GM18526 (cell line): ENCODE measurements around the gene AGAP1.

Experiments used
- POLR2A ChIP-seq: IDR thresholded peaks from 3 replicates; pipeline ENCODE4 v1.6.1; 2011; ENCODE audit not compliant: insufficient read length; ENCODE audit errors: extremely low read depth

The AGAP1 gene

GRCh38 chr2:235698028-235698427 is 204.2 kb downstream of the AGAP1 start:
- no peak for TF ChIP-seq POLR2A

DNA sequence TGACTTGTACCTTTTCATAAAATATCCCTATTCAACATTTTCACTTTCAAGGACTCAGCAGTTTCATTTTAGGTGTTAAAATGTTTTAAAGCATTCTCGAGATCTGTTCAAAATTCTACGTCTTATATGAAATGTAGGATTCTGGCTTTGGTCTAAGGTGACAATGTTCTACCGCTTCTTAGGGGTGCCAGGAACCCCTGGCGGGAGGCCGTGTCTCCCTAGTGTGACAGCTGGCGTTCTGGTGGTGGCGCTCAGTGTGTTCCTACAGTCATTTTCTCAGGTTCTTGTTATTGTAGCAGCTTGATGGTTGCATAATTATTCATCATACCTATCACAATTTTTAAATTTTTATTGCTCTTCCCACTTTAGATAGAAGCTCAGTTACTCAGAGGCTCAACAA is 204.6 kb downstream of the AGAP1 start:
- no peak for TF ChIP-seq POLR2A

DNA sequence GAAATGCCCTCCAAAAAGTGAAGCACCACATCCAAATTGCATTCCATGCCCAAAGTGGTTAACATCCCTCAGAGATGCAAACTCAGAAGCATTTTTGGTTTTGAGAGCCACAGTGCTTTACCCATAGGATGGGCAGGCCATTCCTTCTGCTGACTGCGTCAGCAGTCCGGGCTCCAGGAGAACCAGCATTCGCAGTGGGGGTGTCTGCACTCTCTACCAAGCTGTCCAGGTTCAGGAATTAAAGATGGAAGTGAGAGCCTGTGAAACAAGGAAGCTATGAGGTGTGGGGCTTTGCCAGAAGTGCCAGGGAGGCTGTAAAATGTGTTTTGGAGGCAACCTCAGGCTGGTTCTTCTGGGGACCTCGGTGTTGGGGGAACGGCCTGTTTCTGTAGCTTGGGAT is 205.7 kb downstream of the AGAP1 start:
- TF ChIP-seq POLR2A: no peak

DNA sequence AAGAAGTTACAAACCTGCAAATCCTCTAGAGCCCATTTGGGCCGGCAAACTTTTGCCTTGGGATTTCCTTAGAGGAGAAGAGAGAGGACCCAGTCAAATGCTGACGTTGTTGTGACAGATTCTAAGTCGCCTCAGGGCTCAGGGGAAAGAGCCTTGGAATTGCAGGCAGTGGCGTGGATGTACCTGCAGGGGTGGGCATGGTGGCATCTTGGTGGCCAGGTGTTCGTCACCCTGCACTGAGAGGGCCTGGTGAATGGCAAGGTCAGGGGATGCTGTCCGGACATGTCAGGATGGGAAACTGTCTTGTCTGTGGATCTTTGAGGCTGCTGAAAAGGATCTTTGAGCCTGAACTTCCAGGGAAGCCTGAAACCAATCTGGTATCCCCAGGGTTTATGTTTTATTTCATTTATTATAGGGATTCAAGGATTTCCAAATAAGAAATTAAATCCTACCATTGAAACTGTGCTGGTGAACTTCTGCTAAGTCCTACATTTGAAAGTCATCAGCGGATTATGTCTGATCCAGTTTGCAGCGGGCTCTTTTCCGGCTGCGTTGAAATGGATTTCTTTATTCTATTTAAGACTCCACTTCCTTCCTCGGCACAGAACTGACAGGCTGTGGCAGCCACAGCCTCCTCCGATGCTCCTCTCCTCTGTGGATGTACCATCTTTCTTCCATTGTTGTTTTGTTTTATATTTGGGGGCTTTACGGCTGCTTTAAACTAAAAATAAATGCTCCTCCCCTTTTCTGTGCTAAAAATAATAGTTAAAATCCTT is 207.6 kb downstream of the AGAP1 start:
- no peak for TF ChIP-seq POLR2A

GRCh38 chr2:235702186-235702585 is 208.3 kb downstream of the AGAP1 start:
- no peak for TF ChIP-seq POLR2A

- no peak for TF ChIP-seq POLR2A
Observed at GRCh38 chr2:235703711-235704295, 210.0 kb downstream of the AGAP1 start.

DNA sequence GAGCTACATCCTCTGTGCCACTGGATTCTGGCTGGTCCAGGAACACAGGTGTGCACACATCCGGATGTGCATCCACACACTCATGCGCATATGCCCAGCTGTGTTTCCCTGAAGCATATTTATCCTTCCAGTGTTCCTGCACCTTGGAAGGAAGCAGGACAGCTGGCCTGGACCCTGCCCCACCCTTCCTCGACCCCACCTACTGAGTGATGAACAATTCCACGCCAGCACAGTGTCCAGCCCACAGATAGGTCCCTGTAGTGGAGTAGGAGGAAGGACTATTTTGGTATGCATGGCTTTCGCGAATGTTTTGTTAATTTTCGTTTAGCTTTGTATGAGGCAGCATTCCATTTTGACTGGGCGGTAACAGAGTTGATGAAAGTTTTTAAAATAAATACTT is 211.5 kb downstream of the AGAP1 start:
- no peak for TF ChIP-seq POLR2A

GRCh38 chr2:235706506-235706905 is 212.7 kb downstream of the AGAP1 start:
- TF ChIP-seq POLR2A: no peak

- no peak for TF ChIP-seq POLR2A
Observed at GRCh38 chr2:235707411-235708096, 213.7 kb downstream of the AGAP1 start.

- TF ChIP-seq POLR2A: no peak
Observed at GRCh38 chr2:235709124-235709813, 215.4 kb downstream of the AGAP1 start.

GRCh38 chr2:235709969-235710879 is 216.4 kb downstream of the AGAP1 start:
- TF ChIP-seq POLR2A: no peak

GRCh38 chr2:235710933-235711332 is 217.1 kb downstream of the AGAP1 start:
- no peak for TF ChIP-seq POLR2A

- TF ChIP-seq POLR2A: no peak
Observed at GRCh38 chr2:235711527-235711926, 217.7 kb downstream of the AGAP1 start.

DNA sequence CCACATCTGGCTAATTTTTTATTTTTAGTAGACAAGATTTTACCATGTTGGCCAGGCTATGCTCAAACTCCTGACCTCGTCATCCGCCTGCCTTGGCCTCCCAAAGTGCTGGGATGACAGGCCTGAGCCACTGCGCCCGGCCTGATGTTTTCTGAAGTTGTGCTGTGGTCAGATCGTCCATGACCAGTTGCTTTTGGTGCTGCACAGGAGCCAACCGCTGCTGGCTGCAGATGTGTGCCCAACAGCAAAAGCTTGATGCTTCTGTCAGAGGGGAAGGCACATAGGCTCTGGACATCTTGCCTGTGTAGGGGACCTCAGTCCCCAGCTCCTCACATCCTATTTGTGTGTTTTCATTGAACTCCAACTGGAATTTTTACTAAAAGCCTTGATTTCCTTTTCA is 218.3 kb downstream of the AGAP1 start:
- TF ChIP-seq POLR2A: no peak

- no peak for TF ChIP-seq POLR2A
Observed at GRCh38 chr2:235713189-235713588, 219.3 kb downstream of the AGAP1 start.
